Loucy (cell line): Measurements from ENCODE around the gene DNASE1L3.

Source experiments
- CTCF ChIP-seq: fragments of 200-600 bp; sonication (generic); conservative IDR thresholded peaks from 2 replicates; pipeline ENCODE4 v1.5.1; 2014; ENCODE audit warnings: mild to moderate bottlenecking, antibody characterized with exemption, low read length
- EZH2phosphoT487 ChIP-seq: fragments of 200-600 bp; IDR thresholded peaks from 2 replicates; pipeline ENCODE4 v1.6.1; 2018; ENCODE audit warnings: antibody characterized with exemption, mild to moderate bottlenecking, moderate library complexity, borderline replicate concordance

- TF ChIP-seq CTCF (no peak), EZH2phosphoT487 (no peak)
Observed at GRCh38 chr3:58206406-58207011, 4.3 kb downstream of the DNASE1L3 start.
